Adrenal gland (tissue), 12 donors: Measurements from ENCODE around the gene PDXP. TPM values are rescaled to one million over a fixed set of nuclear protein-coding genes. Genes with fewer than 3 reads are reported as not detected.

Experiments used
- DNase-seq, 7 donors: peaks; one replicate each; pipeline ENCODE4 v3.0.0-alpha.2; 2019 to 2020
- H3K27ac ChIP-seq, 5 donors: fragments of 200-600 bp; sonication (generic) in 4 of 5; 1 replicate in 3 of 5; 2 replicates in 2 of 5; pipeline versions ENCODE4 v1.5.1 to v1.8.0; 2016 to 2020; ENCODE audit warnings: mild to moderate bottlenecking in 1 of 5
- H3K27me3 ChIP-seq: fragments of 200-600 bp; 2 replicates; pipeline ENCODE4 v1.8.0; 2021
- H3K36me3 ChIP-seq, 2 donors: fragments of 200-600 bp; replicated peaks in 1 of 2; 1 replicate in 1 of 2; 2 replicates in 1 of 2; pipeline versions ENCODE4 v1.5.1 to v1.8.0; 2018 to 2022
- H3K4me1 ChIP-seq, 2 donors: fragments of 200-600 bp; replicated peaks in 1 of 2; 1 replicate in 1 of 2; 2 replicates in 1 of 2; pipeline versions ENCODE4 v1.5.1 to v1.8.0; 2018 to 2021
- H3K4me3 ChIP-seq, 4 donors: fragments of 200-600 bp; sonication (generic) in 3 of 4; one replicate each; pipeline ENCODE4 v1.5.1; 2016 to 2018
- H3K9me3 ChIP-seq, 3 donors: fragments of 200-600 bp; sonication (generic) in 1 of 3; replicated peaks in 1 of 3; 1 replicate in 2 of 3; 2 replicates in 1 of 3; pipeline versions ENCODE4 v1.5.1 to v1.8.0; 2016 to 2021
- POLR2A ChIP-seq, 2 donors: fragments of 450-650 bp; IDR thresholded peaks; one replicate each; pipeline ENCODE4 v1.6.1; 2017; ENCODE audit warnings: antibody characterized with exemption in 2 of 2, mild to moderate bottlenecking in 2 of 2, moderate library complexity in 1 of 2
- WGBS, 4 donors: extraction: QIAGEN DNeasy Blood & Tissue Kit in 2 of 4; methylation state at CpG; one replicate each; pipeline versions ENCODE4 v1.1.5 to v1.1.7; 2013 to 2017; 5-methylcytosine and 5-hydroxymethylcytosine counted together
- intact Hi-C, 2 donors: fragments of 100-400 bp; cut with DNase I; formaldehyde crosslinking; loops; one replicate each; pipeline versions ENCODE4 v1.14.1 to v1.15.0; 2022 to 2023
- polyA plus RNA-seq, 3 donors: library from polyadenylated mRNA; stranded (reverse); fragments of 200-250 nt in 2 of 3; fragments of 350-450 nt in 1 of 3; fragmentation: Illumina TruSeq in 1 of 3; extraction: RNeasy Lipid Tissue Mini Kit (QIAGEN cat#74804) in 1 of 3; gene quantifications; one replicate each; pipeline ENCODE4 v1.2.3, GENCODE V29; 2013 to 2014
- total RNA-seq, 9 donors: library from RNA; depleted of rRNA in 4 of 9; stranded (reverse); fragments of >200 nt in 4 of 9; fragments of 120-200 nt in 1 of 9; fragmentation: NEBNext Ultra II Directional in 1 of 9; extraction: Animal tissue kit (Norgen Biotek cat#: 25700) in 1 of 9; gene quantifications; one replicate each; pipeline versions ENCODE4 v1.1.0 to v1.2.4, GENCODE V29; 2013 to 2023
- TF ChIP-seq, protein P1 (sequence below), 6 experiments: fragments of 450-650 bp in 4 of 6; fragments of 200-600 bp in 2 of 6; sonication (generic) in 1 of 6; IDR thresholded peaks; 1 replicate in 5 of 6; 2 replicates in 1 of 6; pipeline versions ENCODE4 v1.5.1 to v1.8.0; 2016 to 2021; ENCODE audit warnings: antibody characterized with exemption in 6 of 6, mild to moderate bottlenecking in 2 of 6, moderate library complexity in 1 of 6
- donor health status: healthy with polysubstance abuse.
- donor health status: Bipolar disorder and iron deficiency.
- donor health status: DM: yes; HTN: yes; CAD: no.
- donor health status: DM: no; HTN: no; CAD: no.
- donor health status: DM: no; HTN: no; CAD: no.
- donor health status: DM: yes; HTN: yes; CAD: no.

PDXP gene
- total and polyA plus RNA-seq, 12 donors, result 10.0 to 49.7 (median 20.2) TPM

- Histone ChIP-seq H3K9me3 (no peaks in the 10 kb centered on the region), H3K27ac (peak overlapping the region; percentile 43 to 99 (median 94)), H3K4me1 (peaks cover 20 to 49% of the 10 kb centered on the region in 2 donors), H3K4me3 (no peak overlapping the region), H3K27me3 (no peaks in the 10 kb centered on the region), H3K36me3 (peaks cover 0 to 15% of the 10 kb centered on the region in 2 donors)
- peak in 4 of 7 donors; percentile 58 to 71 (median 68) for DNase-seq
- TF ChIP-seq, protein P1, sequence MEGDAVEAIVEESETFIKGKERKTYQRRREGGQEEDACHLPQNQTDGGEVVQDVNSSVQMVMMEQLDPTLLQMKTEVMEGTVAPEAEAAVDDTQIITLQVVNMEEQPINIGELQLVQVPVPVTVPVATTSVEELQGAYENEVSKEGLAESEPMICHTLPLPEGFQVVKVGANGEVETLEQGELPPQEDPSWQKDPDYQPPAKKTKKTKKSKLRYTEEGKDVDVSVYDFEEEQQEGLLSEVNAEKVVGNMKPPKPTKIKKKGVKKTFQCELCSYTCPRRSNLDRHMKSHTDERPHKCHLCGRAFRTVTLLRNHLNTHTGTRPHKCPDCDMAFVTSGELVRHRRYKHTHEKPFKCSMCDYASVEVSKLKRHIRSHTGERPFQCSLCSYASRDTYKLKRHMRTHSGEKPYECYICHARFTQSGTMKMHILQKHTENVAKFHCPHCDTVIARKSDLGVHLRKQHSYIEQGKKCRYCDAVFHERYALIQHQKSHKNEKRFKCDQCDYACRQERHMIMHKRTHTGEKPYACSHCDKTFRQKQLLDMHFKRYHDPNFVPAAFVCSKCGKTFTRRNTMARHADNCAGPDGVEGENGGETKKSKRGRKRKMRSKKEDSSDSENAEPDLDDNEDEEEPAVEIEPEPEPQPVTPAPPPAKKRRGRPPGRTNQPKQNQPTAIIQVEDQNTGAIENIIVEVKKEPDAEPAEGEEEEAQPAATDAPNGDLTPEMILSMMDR (IDR thresholded peaks at IDR 0.05), result no peak
- TF ChIP-seq POLR2A (IDR thresholded peaks at IDR 0.05), result no peak
- WGBS, 4 donors, result 72 to 84% (median 75%) methylated on average over 13 to 15 of the region's 15 CpGs
- intact Hi-C loops, result no loop called here
Measured at GRCh38 chr22:37610480-37611129, 47.9 kb upstream of the PDXP start.

DNA sequence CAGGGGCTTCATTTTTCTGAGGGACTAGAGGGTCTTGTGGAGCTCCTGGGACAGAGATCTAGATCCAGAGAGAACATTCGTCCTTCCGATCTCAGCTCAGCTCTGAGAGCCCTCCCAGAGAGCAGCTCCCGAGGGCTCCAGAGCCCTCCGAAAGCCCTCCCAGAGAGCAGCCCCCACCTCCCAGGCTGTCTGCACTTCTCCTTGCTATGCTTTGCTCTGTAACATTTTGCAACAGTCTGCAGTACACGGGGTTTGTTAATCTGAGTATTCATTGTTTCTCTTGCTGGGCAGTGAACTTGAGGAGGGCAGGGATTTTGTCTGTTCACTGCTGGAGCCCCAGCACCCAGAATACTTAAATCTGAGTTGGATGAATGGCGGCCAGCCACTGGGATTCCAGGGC lies 47.3 kb upstream of the PDXP start:
- no peak for DNase-seq
- Histone ChIP-seq H3K27me3 (no peaks in the 10 kb centered on the region), H3K4me3 (no peak overlapping the region), H3K4me1 (peaks cover 20 to 49% of the 10 kb centered on the region in 2 donors), H3K9me3 (no peaks in the 10 kb centered on the region), H3K27ac (peak overlapping the region in 3 of 5 donors; percentile 94 to 99 (median 97)), H3K36me3 (peaks cover 0 to 18% of the 10 kb centered on the region in 2 donors)
- intact Hi-C loops, result no loop called here
- TF ChIP-seq, protein P1 (IDR thresholded peaks at IDR 0.05), result no peak
- TF ChIP-seq POLR2A (IDR thresholded peaks at IDR 0.05), result no peak
- 68 to 92% (median 83%) methylated on average over 2 to 6 of the region's 6 CpGs for WGBS, 4 donors

GRCh38 chr22:37616201-37617083 lies 42.1 kb upstream of the PDXP start:
- intact Hi-C loops, result no loop called here
- peaks cover 15 to 24% of the 10 kb centered on the region in 2 donors for H3K4me1 ChIP-seq
- DNase-seq, result peak; percentile 76 to 94 (median 90)
- 20 to 75% (median 67%) methylated on average over 1 to 27 of the region's 27 CpGs for WGBS, 4 donors
- H3K9me3 ChIP-seq, result no peaks in the 10 kb centered on the region
- H3K27me3 ChIP-seq, result no peaks in the 10 kb centered on the region
- peak overlapping the region; percentile 77 to 86 (median 85) for H3K27ac ChIP-seq
- no peak overlapping the region for H3K4me3 ChIP-seq
- peaks cover 0 to 65% of the 10 kb centered on the region in 2 donors for H3K36me3 ChIP-seq
- TF ChIP-seq POLR2A (IDR thresholded peaks at IDR 0.05), result peak in 1 of 2 donors; percentile 61
- TF ChIP-seq, protein P1 (IDR thresholded peaks at IDR 0.05), result no peak

DNA sequence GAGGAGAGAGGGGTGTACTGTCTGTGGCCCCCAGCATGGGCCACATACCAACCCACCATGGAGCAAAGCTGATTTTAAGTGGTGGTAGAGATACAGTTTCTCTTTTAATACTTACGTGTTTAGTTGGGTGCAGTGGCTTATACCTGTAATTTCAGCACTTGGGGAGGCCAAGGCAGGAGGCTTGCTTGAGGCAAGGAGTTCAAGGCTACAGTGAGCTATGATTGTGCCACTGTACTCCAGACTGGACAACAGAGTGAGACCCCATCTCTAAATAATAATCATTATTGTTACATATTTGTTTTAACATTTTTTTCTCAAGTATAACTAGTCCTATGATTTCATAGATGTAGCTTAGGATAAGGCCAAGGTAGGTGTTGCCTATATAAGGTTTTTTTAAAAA lies 41.1 kb upstream of the PDXP start:
- Histone ChIP-seq H3K27ac (peak overlapping the region in 2 of 5 donors; percentile 85 to 86), H3K9me3 (no peaks in the 10 kb centered on the region), H3K4me1 (peaks cover 15 to 22% of the 10 kb centered on the region in 2 donors), H3K27me3 (no peaks in the 10 kb centered on the region), H3K4me3 (no peak overlapping the region), H3K36me3 (peaks cover 0 to 72% of the 10 kb centered on the region in 2 donors)
- intact Hi-C loops, result no loop called here
- DNase-seq, result no peak
- TF ChIP-seq, protein P1 (IDR thresholded peaks at IDR 0.05), result no peak
- TF ChIP-seq POLR2A (IDR thresholded peaks at IDR 0.05), result no peak
- WGBS, 4 donors, result 85 to 100% (median 97%) methylated on average over 1 of the region's 1 CpG
